Stimulated activated CD8-positive, alpha-beta memory T cell treated with anti-CD3 and anti-CD28 coated beads, Interleukin-4, amount 100 ng/mL, for 48 hours (primary cell): Measurements from ENCODE around the gene EYS.
"Not testable (repeated sequence)": the region's sequence is repeated elsewhere in the genome, so short reads cannot be mapped to it uniquely, and the experiment has no call there.

Experiments used
- DNase-seq: peaks from one replicate; pipeline ENCODE4 v3.0.0-alpha.2; 2020

The EYS gene

GRCh38 chr6:65449926-65450325 is 257.1 kb downstream of the EYS start:
- no peak for DNase-seq

- no peak for DNase-seq
Observed at GRCh38 chr6:65448866-65449265, 258.2 kb downstream of the EYS start.

GRCh38 chr6:65436281-65436680 is 270.7 kb downstream of the EYS start:
- no peak for DNase-seq

GRCh38 chr6:65416621-65417020 is 290.4 kb downstream of the EYS start:
- DNase-seq = no peak

GRCh38 chr6:65410309-65410708 is 296.7 kb downstream of the EYS start:
- DNase-seq = no peak

GRCh38 chr6:65402564-65402963 is 304.5 kb downstream of the EYS start:
- DNase-seq = no peak

- DNase-seq = no peak
Observed at GRCh38 chr6:65399355-65400084, 307.5 kb downstream of the EYS start.

GRCh38 chr6:65398851-65399250 is 308.2 kb downstream of the EYS start:
- no peak for DNase-seq

GRCh38 chr6:65350530-65350929 is 356.5 kb downstream of the EYS start:
- no peak for DNase-seq

GRCh38 chr6:65302655-65303054 is 404.4 kb downstream of the EYS start:
- not testable (repeated sequence) for DNase-seq

GRCh38 chr6:65299236-65299635 is 407.8 kb downstream of the EYS start:
- no peak for DNase-seq

GRCh38 chr6:65295812-65296211 is 411.2 kb downstream of the EYS start:
- no peak for DNase-seq

- DNase-seq = no peak
Observed at GRCh38 chr6:65289491-65289890, 417.5 kb downstream of the EYS start.

GRCh38 chr6:65285275-65285674 is 421.8 kb downstream of the EYS start:
- DNase-seq = no peak

- DNase-seq = no peak
Observed at GRCh38 chr6:65280060-65280459, 427.0 kb downstream of the EYS start.

GRCh38 chr6:65262241-65262640 is 444.8 kb downstream of the EYS start:
- DNase-seq = no peak

- no peak for DNase-seq
Observed at GRCh38 chr6:65259982-65260381, 447.0 kb downstream of the EYS start.

- DNase-seq = no peak
Observed at GRCh38 chr6:65259059-65259458, 448.0 kb downstream of the EYS start.

GRCh38 chr6:65253041-65253440 is 454.0 kb downstream of the EYS start:
- no peak for DNase-seq

- DNase-seq = no peak
Observed at GRCh38 chr6:65248101-65248610, 458.9 kb downstream of the EYS start.

GRCh38 chr6:65231616-65232015 is 475.4 kb downstream of the EYS start:
- no peak for DNase-seq

GRCh38 chr6:65229825-65230224 is 477.2 kb downstream of the EYS start:
- no peak for DNase-seq

- no peak for DNase-seq
Observed at GRCh38 chr6:65221153-65221552, 485.9 kb downstream of the EYS start.

GRCh38 chr6:65202738-65203137 is 504.3 kb downstream of the EYS start:
- no peak for DNase-seq

- no peak for DNase-seq
Observed at GRCh38 chr6:65199683-65200082, 507.3 kb downstream of the EYS start.
